Measurements from ENCODE around the gene SHC4.
A peak's percentile ranks its signal among the peaks of the same experiment; 100 is the strongest.
"Not testable (repeated sequence)": the region's sequence is repeated elsewhere in the genome, so short reads cannot be mapped to it uniquely, and the experiment has no call there.

SHC4 gene

DNA sequence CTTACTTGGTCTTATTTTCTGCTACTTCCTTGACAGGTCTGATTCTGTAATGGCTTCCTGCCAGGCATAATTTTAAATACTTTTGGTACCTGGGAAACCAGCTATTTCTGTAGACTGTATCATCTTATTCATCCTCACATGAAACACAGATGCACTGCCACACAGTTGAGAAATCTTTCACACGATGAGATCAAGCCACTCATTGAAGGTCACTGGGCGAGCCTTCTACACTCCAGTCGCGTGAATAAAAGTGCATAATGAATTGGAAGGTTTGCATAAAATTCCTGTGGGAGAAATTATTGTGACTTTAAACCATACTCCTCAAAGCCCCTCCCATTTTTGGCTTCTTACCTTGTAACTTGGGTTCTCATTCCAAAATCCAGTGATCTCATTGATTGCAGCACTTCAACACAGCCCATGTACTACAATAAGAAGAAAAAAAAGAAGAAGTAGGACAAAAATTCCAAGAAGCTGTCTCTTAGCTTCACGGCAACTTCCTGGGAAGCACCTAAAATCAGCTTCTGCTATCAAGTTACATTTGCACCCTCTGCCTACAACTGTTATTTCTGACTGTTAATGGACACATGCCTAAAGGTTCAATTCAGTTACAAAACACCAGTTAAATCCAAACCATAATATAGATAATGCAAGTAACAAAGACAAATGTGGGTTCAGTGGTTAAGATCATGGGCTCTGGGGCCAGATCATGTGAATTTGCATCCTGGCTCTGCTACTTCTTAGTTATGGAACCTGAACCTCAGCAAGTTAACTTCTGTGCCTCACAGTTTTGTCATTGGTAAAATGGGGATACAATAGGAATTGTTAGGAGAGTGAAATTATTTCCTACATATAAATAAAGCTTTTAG lies 39.0 kb downstream of the SHC4 start:
- DNase-seq (ENCODE audit: low read depth in 2 of 2): no peak

DNA sequence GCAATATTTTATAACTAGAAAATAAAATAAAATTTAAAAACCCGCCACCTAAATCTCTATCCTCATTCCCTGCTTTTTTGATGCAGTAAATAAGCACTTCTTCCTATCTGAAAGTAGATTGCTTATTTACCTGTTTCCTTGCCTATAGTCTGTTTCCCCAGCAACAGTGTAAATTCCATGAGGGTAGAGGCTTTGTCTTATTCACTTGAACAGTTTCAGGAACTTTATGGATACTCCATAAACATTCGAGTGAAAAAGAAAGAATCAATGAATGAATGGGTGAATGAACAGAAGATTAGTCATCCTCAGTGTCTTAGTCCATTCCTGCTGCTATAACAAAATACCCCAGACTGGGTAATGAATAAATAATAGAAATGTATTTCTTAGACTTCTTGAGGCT lies 41.7 kb downstream of the SHC4 start:
- DNase-seq (ENCODE audit: low read depth in 2 of 2): no peak

DNA sequence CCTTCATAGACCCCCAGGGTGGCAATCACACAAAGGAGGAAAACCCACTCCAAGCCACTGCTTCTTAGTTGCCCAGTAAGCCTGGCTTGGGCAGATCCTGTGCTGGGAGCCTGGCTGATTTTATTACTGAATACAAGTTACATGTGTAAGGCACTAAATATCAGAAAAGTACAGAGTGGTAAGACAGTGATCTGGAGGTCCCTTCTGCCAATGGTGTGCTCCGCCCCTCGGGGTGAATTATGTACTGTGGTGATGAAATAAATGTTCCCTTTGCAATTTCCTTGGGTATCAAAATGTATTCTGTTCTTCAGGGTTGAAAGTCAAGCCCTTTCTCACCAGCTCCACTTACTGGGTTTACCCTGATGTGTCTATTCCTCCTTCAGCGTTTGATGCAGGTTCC lies 47.0 kb downstream of the SHC4 start:
- DNase-seq (ENCODE audit: low read depth in 2 of 2): no peak

DNA sequence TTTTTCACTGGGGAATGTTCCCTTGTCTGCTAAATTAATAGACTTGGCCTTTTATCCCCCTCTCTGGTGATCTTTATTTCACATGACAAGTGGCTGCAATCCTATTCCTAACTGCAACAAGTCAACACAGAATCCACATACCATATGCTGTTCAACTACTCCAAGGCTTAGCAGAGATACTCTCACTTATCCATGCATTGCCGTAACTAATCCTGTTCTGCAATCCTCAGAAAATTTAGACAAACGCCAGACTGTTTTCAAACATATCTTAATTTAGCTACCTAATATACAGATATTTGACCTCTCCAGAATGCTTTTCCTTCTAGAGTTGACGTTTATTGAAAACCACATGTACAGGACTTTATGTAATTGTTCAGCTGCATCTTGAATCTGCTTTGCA lies 47.9 kb downstream of the SHC4 start:
- no peak for DNase-seq (ENCODE audit: low read depth in 2 of 2)

DNA sequence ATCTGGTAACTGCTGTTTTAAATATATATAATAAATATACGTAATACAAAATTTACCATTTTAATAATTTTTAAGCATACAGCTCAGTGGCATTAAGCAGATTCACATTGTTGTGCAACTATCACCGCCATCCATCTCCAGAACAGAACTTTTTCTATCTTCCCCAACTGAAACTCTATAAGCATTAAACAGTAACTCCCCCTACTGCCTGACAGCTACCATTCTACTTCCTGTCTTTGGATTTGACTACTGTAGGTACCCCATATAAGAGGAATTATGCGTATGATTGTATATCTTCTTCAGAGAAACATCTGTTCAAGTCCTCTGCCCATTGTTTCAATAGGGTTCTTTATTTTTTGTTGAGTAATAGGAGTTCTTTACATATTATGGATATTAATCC lies 49.0 kb downstream of the SHC4 start:
- DNase-seq (ENCODE audit: low read depth in 2 of 2): no peak

DNA sequence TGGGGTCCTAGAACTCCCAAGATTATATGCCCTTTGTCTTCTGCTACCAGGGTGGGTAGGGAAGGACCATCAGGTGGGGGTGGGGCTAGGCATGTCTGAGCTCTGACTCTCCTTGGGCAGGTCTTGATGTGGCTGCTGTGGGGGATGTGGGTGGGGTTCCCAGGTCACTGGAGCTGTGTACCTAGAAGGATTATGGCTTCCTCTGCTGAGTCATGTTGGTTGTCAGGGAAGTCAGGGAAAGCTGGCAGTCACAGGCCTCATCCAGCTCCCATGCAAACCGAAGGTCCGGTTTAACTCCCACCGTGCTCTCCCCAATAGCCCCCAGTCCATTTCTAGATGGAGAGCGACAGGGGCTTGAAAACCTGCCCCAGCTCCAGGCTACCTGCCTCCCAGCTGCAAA lies 50.6 kb downstream of the SHC4 start:
- DNase-seq (ENCODE audit: low read depth in 2 of 2): no peak

DNA sequence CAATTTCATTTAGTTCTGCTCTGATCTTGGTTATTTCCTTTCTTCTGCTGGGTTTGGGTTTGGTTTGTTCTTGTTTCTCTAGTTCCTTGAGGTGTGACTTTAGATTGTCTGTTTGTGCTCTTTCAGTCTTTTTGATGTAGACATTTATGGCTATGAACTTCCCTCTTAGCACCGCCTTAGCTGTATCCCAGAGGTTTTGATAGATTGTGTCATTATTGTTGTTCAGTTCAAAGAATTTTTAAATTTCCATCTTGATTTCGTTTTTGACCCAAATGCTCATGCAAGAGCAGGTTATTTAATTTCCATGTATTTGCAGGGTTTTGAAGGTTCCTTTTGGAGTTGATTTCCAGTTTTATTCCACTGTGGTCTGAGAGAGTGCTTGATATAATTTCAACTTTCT lies 53.2 kb downstream of the SHC4 start:
- not testable (repeated sequence) for DNase-seq (ENCODE audit: low read depth in 2 of 2)

DNA sequence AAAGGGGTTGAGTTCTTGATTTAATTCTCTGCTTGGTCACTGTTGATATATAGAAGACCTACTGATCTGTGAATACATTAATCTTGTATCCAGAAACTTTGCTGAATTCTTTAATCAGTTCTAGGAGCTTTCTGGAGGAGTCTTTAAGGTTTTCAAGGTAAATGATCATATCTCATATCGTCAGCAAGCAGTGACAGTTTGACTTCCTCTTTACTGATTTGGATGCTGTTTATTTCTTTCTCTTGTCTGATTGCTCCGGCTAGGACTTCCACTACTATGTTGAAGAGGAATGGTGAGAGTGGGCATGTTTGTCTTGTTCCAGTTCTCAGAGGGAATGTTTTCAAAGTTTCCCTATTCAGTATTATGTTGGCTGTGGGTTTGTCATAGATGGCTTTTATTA lies 54.4 kb downstream of the SHC4 start:
- DNase-seq (ENCODE audit: low read depth in 2 of 2): not testable (repeated sequence)

DNA sequence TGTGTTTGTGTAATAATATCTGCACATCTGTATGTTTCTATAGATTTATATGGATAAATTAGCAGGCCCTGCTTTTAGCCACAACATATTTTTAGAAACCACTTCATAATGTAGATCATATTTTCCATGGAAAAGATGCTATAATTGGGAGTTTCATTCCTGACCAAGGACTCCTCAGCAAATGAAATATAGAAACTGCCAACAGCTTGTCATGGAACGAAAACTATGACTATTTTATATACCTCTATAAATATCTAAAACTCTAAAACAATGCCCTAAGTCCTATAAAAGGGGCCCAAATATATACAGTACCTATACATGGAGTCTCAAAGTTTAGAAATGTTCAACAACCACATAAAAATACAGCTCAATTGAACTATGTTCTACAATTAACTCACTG lies 57.9 kb downstream of the SHC4 start:
- DNase-seq (ENCODE audit: low read depth in 2 of 2): no peak

DNA sequence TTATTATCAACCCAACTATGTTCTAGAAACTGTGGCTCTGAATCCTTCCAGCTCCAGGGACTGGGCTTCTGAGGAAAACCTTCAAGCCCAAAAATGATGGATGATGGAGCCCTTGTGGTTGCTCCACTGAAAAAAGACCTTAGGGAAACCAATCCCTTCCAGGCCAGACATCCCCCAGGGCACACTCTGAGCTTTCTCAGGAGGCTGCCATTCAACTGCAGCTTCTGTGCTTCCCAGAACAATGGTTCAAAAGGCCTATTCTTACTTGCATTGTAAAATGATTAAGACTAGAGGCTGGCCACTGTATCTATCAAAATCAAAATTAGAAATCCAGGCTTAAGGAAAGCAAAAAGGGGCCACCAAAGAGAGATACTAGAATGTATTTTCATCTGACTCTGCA lies 58.5 kb downstream of the SHC4 start:
- DNase-seq (ENCODE audit: low read depth in 2 of 2): no peak

DNA sequence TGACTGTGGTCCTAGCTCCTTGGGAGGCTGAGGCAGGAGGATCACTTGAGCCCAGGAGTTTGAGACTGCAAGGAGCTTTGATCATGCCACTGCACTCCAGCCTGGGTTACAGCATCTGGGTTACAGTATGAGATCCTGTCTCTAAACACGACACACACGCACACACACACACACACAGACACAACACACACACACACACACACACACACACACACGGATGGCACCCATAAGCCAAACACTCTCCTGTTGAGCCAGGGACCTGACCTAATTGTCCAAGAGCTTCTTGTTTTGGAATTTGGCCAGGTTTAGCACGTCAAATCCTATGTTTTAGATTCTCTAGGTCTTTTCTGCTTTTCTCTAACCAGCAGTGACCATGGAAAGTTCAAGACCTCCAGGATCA lies 59.0 kb downstream of the SHC4 start:
- no peak for DNase-seq (ENCODE audit: low read depth in 2 of 2)

DNA sequence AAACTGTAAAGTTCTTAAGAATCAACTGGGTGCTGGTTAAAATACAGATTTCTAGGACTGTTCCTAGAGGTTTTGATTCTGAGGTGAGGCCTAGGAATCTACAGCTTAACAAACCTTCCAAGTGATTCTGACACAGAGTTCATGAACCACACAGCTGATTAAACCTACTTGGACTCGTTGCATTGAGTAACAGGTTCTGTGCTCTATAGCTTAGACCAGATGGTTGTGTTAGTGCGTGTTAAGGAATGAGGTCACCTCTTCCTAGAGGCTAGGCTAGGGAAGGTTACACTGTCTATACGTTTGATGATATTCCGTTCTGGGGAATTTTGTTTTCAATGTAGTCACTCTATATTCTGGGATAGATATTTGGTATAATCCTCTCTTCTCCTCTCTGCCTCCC lies 63.9 kb downstream of the SHC4 start:
- DNase-seq (ENCODE audit: low read depth in 2 of 2): no peak

DNA sequence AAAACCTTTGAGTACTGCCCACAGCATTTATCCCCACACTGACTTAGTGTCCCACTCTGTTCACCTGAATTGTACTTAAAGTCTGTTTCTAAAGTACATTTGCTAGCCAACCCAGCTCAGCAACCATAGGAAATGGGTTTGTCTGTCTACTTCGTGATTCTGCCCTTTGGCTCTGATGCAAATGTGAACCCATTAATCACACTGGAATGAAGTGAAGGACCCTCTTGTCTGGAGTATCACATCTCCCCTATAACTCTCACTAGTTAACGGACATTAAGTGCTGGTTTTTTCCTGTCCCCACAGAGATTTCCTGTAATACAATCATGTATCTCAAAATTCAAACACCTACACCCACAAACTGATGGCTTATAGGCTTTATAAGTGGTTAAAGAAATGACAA lies 65.3 kb downstream of the SHC4 start:
- DNase-seq (ENCODE audit: low read depth in 2 of 2): no peak

DNA sequence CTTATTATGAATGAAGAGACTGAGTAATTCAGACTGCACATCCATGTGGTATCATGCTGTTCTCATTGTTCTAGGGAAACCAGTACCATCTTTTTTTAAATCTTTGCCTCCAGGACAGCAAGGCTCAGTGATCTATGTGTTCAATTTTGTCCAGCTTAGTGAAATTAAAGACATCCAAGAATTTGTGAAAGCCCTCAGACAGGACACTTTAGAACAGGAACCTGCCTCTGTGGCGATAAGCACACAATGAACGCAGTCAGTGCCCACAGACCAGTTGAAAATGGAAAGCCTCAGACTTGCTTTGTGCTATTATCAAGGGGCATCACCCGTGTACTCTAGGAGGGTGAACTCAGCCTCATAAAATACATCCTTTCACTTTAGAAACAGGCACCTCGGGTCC lies 65.7 kb downstream of the SHC4 start:
- DNase-seq (ENCODE audit: low read depth in 2 of 2): no peak

DNA sequence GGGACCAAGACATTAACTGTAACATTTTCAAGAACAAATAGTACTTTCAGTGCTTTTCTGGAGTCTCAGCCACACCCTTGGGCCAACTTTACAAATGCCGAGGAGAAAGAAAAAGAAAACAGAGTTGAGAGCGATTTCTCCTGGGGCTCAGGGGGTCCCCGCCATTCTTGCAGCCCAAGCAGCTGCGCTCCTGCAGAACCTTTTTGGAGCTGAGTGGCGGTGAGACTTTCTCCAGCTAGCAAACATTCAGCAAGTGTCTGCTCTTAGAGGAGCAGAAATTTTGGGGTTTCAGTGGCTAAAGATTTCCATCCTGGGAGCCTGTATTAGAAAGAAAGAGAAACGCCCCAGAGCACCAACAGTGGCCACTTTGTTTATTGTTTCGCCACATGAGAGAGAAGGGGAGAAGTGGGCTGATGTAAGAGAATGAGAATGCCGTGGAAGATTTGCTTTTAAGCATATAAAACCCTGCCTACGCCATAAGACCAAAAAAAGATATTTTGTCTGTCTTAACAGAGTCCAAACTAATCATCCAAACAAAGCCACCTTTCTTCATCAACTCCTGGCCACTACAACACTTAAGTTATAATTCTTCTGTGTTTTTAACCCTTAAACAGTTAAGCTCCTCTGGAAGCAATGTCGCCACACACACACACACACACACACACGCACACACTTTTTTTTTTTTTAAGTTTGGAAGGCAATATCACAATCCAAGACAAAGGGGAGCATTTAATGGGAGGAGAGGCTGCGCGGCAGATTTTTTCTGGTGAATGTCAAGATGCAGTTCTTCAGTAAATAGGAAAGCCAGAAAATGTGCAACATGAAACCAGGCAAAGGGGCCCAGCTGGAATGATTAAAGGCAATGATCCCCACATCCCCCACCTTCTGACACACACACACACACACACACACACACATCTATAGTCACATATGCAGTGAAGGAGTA lies 66.6 kb downstream of the SHC4 start:
- DNase-seq (ENCODE audit: low read depth in 2 of 2): no peak

DNA sequence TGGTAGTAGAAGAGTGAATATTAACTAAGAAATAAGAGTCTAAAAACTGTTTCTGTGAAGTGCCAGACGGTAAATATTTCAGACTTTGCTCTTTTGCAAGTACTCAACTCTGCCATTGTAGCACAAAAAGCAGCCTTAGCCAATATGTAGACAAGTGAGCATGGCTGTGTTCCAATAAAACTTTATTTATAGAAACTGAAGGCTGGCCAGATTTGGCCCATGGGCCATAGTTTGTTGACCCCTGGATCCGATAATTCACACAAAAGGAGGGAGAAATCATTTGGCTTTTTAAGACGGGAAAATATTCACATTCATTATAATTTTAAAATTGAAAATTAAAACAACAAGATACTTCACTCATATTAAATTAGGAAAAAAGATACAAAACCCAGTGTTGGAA lies 70.4 kb downstream of the SHC4 start:
- DNase-seq (ENCODE audit: low read depth in 2 of 2): no peak

DNA sequence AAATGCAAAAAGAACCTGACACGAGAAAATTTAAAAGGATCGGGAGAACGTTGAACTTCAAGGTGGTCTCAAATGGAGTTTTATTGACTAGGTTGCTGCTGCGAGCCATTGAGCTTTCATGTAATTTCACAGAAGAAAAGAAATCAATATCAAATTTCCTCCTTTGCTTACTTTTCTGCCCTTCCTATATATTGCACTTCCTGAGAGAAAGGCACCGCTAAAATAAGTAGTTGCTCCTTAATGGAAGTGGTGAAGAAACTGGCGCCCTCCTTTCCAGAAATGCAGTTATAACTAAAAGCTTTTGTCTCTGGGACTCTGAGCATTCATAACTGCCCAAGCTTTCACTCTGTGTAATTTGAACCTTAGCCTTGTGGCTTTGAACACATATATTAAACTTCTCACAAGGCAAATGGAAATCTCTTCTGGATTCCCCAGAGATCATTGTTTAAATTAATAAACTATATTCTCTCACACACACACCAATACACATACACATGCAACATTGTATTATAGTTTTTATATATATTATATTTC lies 72.4 kb downstream of the SHC4 start:
- DNase-seq (ENCODE audit: low read depth in 2 of 2): no peak

DNA sequence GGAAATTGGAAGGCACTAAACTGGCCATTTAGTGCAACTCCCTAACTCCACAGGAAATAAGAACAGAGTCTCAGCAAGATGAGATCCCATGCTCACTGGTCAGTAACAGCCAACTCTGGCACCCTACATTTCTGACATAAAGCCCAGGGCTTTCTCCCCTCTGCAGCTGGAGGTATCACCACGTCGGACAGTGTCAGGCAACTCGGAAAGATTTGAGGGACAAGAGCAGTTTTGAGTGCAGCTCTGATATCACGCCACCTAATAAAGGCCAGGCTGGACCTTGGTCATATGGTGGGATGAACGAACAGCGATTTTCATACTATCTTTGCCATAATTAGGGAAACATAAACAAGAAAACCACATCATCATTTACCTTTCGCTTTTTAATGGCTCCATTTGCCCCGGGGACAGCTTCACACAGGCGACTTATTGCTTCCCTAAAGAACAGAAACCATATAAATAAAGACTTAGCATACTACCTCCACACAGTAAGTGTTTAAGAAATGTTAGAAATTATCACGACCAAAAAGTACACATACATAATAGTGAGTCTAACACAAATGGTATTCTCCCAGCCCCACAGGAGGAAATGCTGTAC lies 73.2 kb downstream of the SHC4 start:
- no peak for DNase-seq (ENCODE audit: low read depth in 2 of 2)

DNA sequence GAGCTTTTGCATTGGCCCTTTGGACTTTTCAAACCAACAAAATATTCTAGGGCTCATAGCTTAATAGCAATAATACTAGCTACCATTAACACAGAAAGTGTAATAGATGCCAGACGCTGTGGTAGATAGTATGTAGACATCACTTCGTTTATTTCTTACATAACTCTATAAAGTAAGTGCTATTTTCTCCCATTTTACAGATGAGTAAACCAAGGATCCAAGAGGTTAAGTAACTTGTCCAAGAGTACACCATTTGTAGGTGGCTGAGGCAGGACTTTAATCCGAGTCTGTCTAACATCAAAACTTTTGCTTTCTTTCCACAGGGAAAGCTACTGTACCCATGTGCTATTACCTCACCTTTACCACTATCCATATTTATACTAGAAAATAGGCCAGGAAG lies 73.8 kb downstream of the SHC4 start:
- no peak for DNase-seq (ENCODE audit: low read depth in 2 of 2)

DNA sequence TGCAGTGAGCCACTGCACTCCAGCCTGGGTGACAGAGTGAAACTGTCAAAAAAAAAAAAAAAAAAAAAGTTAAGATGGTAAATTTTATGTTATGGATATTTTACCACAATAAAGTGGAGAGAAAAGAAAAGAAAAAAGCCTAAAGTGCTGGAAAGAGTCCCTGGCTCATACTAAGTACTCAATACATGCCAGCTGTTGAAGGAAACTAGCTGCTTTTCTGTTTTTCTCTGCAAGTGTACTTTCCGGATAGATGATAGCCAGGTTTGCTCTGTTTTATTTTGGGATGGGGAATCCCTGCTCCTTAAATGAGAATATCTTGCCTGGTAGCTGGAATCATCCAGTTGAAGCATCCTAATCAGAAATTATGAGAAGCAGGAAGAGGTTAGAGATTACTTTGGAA lies 74.9 kb downstream of the SHC4 start:
- no peak for DNase-seq (ENCODE audit: low read depth in 2 of 2)

DNA sequence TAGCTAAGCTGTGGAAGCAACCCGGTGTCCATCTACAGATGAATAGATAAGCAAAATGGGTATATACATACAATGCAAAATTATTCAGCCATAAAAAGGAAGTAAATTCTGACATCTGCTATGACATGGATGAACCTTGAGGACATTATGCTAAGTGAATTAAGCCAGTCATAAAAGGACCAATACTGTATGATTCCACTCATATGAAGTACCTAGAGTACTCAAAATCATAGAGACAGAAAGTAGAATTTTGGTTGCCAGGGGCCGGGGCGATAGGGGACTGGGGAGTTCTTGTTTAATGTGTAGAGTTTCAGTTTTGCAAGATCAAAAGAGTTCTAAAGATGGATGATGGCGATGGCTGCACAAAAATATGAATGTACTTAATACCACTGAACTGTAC lies 75.5 kb downstream of the SHC4 start:
- DNase-seq (ENCODE audit: low read depth in 2 of 2): peak in 1 of 2 donors; percentile 32

DNA sequence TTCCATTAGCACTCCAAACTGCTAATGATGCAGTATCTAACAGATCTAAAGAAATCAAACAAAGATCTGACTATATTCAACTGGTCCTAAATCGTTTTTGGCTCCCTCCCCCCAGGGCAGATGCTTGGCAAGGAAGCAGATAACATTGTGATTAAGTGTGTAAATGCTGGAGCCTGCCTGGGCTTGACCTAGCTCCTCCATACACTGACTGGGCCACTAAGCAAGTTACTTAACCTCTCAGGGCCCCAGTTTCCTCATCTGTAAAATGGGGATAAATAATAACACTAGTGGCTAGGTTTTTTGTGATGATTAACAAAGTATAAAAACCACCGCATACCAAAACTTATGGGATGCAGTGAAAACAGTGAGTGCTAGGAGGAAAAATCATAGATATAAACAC lies 76.6 kb downstream of the SHC4 start:
- no peak for DNase-seq (ENCODE audit: low read depth in 2 of 2)

Data from stimulated activated CD8-positive, alpha-beta memory T cell treated with anti-CD3 and anti-CD28 coated beads, Interleukin-2, amount 100 ng/mL, for 48 hours (primary cell).